Measurements from ENCODE around the gene TM4SF1.

DNA sequence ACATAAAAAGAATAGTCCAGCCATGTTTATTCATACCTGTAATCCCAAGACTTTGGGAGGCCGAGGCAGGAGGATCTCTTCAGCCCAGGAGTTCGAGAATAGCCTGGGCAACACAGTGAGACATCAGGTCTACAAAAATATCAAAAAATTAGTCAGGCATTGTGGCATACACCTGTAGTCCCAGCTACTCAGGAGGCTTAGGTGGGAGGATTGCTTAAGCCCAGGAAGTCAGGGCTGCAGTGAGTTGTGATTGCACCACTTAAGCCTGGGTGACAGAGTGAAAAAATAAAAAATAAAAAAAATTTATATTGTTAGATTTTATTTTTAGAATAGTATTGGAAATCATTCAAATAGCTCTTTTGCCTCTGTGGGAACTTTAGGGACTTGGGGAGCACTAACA, 12.8 kb upstream of the TM4SF1 start:
- TF ChIP-seq, protein P1, sequence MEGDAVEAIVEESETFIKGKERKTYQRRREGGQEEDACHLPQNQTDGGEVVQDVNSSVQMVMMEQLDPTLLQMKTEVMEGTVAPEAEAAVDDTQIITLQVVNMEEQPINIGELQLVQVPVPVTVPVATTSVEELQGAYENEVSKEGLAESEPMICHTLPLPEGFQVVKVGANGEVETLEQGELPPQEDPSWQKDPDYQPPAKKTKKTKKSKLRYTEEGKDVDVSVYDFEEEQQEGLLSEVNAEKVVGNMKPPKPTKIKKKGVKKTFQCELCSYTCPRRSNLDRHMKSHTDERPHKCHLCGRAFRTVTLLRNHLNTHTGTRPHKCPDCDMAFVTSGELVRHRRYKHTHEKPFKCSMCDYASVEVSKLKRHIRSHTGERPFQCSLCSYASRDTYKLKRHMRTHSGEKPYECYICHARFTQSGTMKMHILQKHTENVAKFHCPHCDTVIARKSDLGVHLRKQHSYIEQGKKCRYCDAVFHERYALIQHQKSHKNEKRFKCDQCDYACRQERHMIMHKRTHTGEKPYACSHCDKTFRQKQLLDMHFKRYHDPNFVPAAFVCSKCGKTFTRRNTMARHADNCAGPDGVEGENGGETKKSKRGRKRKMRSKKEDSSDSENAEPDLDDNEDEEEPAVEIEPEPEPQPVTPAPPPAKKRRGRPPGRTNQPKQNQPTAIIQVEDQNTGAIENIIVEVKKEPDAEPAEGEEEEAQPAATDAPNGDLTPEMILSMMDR (IDR thresholded peaks at IDR 0.05), result no peak
- no peak for TF ChIP-seq ZFX (IDR thresholded peaks at IDR 0.05; ENCODE audit: borderline replicate concordance)
